HCT116 (cell line): ENCODE results near the gene MBP. TPM values are rescaled to one million over a fixed set of nuclear protein-coding genes. Genes with fewer than 3 reads are reported as not detected.

Source experiments
- ATAC-seq: fragments of 200-7000 bp; cut with Tn5 transposase; 2 replicates; pipeline ENCODE4 v1.9.1; 2020; ENCODE audit warnings: mild to moderate bottlenecking, moderate library complexity
- BruUV-seq: library from RNA; stranded (reverse); fragments of 400-500 nt; replicated peaks from 2 replicates; lab custom pipeline; 2021; lab: Mats Ljungman, UMichigan
- CTCF ChIA-PET: fragments of 300-600 bp; sonication (Branson Sonifier 250); formaldehyde crosslinking; loops from one replicate; lab custom pipeline; 2021; ENCODE audit warnings: antibody characterized with exemption; lab: Charles Lee
- POLR2A ChIA-PET: fragments of 300-600, 350-600 bp; sonication (Branson Sonifier 250); formaldehyde crosslinking; loops from one replicate; lab custom pipeline; 2021; ENCODE audit warnings: antibody characterized with exemption; lab: Charles Lee
- RAD21 ChIA-PET, 2 experiments: fragments of 300-600 bp; sonication (Branson Sonifier 250); formaldehyde crosslinking; loops; one replicate each; lab custom pipeline; 2023; ENCODE audit warnings: low total read pairs in 2 of 2; ENCODE audit not compliant: uncharacterized antibody in 2 of 2, unreplicated experiment in 2 of 2, low non-redundant PET in 1 of 2; lab: Charles Lee
- DNase-seq: peaks from one replicate; pipeline ENCODE4 v3.0.0-alpha.2; 2010; ENCODE audit warnings: low read depth, low spot score
- H2AFZ ChIP-seq: fragments of 200-600 bp; shearing (Covaris generic), sonication (generic); 2 replicates; pipeline ENCODE4 v1.6.1; 2017; ENCODE audit warnings: low read depth, mixed run types, mixed read lengths, antibody characterized with exemption, low read length; ENCODE audit not compliant: poor library complexity, severe bottlenecking
- H3K27ac ChIP-seq: 2 replicates; pipeline ENCODE4 v1.5.1; 2012; ENCODE audit warnings: low read depth, low read length
- H3K27me3 ChIP-seq: fragments of 200-600 bp; sonication (generic); 2 replicates; pipeline ENCODE4 v1.6.1; 2016; ENCODE audit warnings: mixed run types, low read length, mixed read lengths; ENCODE audit not compliant: insufficient read depth
- H3K36me3 ChIP-seq, 2 experiments: fragments of 200-500 bp in 1 of 2; fragments of 200-600 bp in 1 of 2; sonication (Bioruptor generic) in 1 of 2; sonication (generic) in 1 of 2; 2 replicates each; pipeline versions ENCODE4 v1.5.1 to v1.6.1; 2014 to 2016; ENCODE audit warnings: low read length in 2 of 2, inconsistent platforms in 1 of 2, mixed read lengths in 1 of 2, mixed run types in 1 of 2; ENCODE audit not compliant: insufficient read depth in 2 of 2, control insufficient read depth in 1 of 2
- H3K4me1 ChIP-seq, 2 experiments: fragments of 200-600 bp in 1 of 2; sonication (generic) in 1 of 2; 2 replicates each; pipeline versions ENCODE4 v1.5.1 to v1.6.1; 2012 to 2017; ENCODE audit warnings: low read length in 2 of 2, inconsistent platforms in 1 of 2, mild to moderate bottlenecking in 1 of 2, mixed read lengths in 1 of 2, mixed run types in 1 of 2, moderate library complexity in 1 of 2; ENCODE audit not compliant: insufficient read depth in 2 of 2, control insufficient read depth in 1 of 2
- H3K4me2 ChIP-seq: fragments of 200-600 bp; sonication (generic); 2 replicates; pipeline ENCODE4 v1.6.1; 2017; ENCODE audit warnings: mixed run types, low read length, mixed read lengths
- H3K4me3 ChIP-seq, 2 experiments: fragments of 200-600 bp in 1 of 2; sonication (generic) in 1 of 2; replicated peaks in 1 of 2; 2 replicates each; pipeline ENCODE4 v1.5.1; 2011 to 2016; ENCODE audit warnings: low read length in 2 of 2, control low read depth in 1 of 2, low read depth in 1 of 2, mild to moderate bottlenecking in 1 of 2, mixed read lengths in 1 of 2, mixed run types in 1 of 2
- H3K79me2 ChIP-seq: fragments of 200-600 bp; sonication (generic); 2 replicates; pipeline ENCODE4 v1.6.1; 2017; ENCODE audit warnings: mild to moderate bottlenecking, mixed run types, low read length, moderate library complexity, mixed read lengths; ENCODE audit not compliant: insufficient read depth
- H3K9ac ChIP-seq: fragments of 200-600 bp; sonication (generic); 2 replicates; pipeline ENCODE4 v1.6.1; 2016; ENCODE audit warnings: low read length, mixed read lengths
- H3K9me2 ChIP-seq: fragments of 200-600 bp; sonication (generic), shearing (Covaris generic); 2 replicates; pipeline ENCODE4 v1.6.1; 2017; ENCODE audit warnings: mixed run types, mild to moderate bottlenecking, moderate library complexity; ENCODE audit not compliant: insufficient read depth
- H3K9me3 ChIP-seq, 2 experiments: fragments of 200-500 bp in 1 of 2; fragments of 200-600 bp in 1 of 2; sonication (Bioruptor generic) in 1 of 2; sonication (generic) in 1 of 2; 2 replicates each; pipeline ENCODE4 v1.6.1; 2014 to 2017; ENCODE audit warnings: low read length in 2 of 2, mixed read lengths in 2 of 2, inconsistent platforms in 1 of 2, low read depth in 1 of 2, mild to moderate bottlenecking in 1 of 2, mixed run types in 1 of 2, moderate library complexity in 1 of 2; ENCODE audit not compliant: control insufficient read depth in 1 of 2, insufficient read depth in 1 of 2
- H4K20me1 ChIP-seq: fragments of 200-600 bp; sonication (generic), shearing (Covaris generic); 2 replicates; pipeline ENCODE4 v1.6.1; 2017; ENCODE audit warnings: mixed run types, mild to moderate bottlenecking, moderate library complexity; ENCODE audit not compliant: insufficient read depth
- ATF3 ChIP-seq: IDR thresholded peaks from 2 replicates; pipeline ENCODE4 v1.6.1; 2012
- CEBPB ChIP-seq: IDR thresholded peaks from 2 replicates; pipeline ENCODE4 v1.6.1; 2012; ENCODE audit warnings: low read depth
- ELF1 ChIP-seq: IDR thresholded peaks from 2 replicates; pipeline ENCODE4 v1.6.1; 2012; ENCODE audit warnings: low read depth, borderline replicate concordance
- EZH2 ChIP-seq: fragments of 200-600 bp; sonication (generic); IDR thresholded peaks from 2 replicates; pipeline ENCODE4 v1.6.1; 2017; ENCODE audit warnings: antibody characterized with exemption, mixed run types
- EZH2phosphoT487 ChIP-seq: fragments of 200-600 bp; IDR thresholded peaks from 2 replicates; pipeline ENCODE4 v1.6.1; 2018; ENCODE audit warnings: antibody characterized with exemption, borderline replicate concordance
- FOSL1 ChIP-seq: IDR thresholded peaks from 2 replicates; pipeline ENCODE4 v1.6.1; 2012; ENCODE audit warnings: low read depth
- JUND ChIP-seq: IDR thresholded peaks from 2 replicates; pipeline ENCODE4 v1.6.1; 2012
- POLR2A ChIP-seq: IDR thresholded peaks from 2 replicates; pipeline ENCODE4 v1.7.0; 2011; ENCODE audit warnings: borderline replicate concordance; ENCODE audit not compliant: insufficient read depth, insufficient read length; ENCODE audit errors: extremely low read depth
- POLR2AphosphoS5 ChIP-seq: IDR thresholded peaks from 2 replicates; pipeline ENCODE4 v1.6.1; 2011; ENCODE audit warnings: mild to moderate bottlenecking, low read depth, low read length, moderate library complexity
- RAD21 ChIP-seq: IDR thresholded peaks from 2 replicates; pipeline ENCODE4 v1.6.1; 2012; ENCODE audit warnings: low read depth, mild to moderate bottlenecking
- REST ChIP-seq: IDR thresholded peaks from 2 replicates; pipeline ENCODE4 v1.6.1; 2012; ENCODE audit warnings: low read depth
- SIN3A ChIP-seq: IDR thresholded peaks from 2 replicates; pipeline ENCODE4 v1.6.1; 2012; ENCODE audit warnings: low read depth
- SP1 ChIP-seq: IDR thresholded peaks from 2 replicates; pipeline ENCODE4 v1.6.1; 2012; ENCODE audit warnings: low read depth
- SRF ChIP-seq: IDR thresholded peaks from 2 replicates; pipeline ENCODE4 v1.6.1; 2012; ENCODE audit warnings: low read depth
- TCF7L2 ChIP-seq: IDR thresholded peaks from 2 replicates; pipeline ENCODE4 v1.7.0; 2011; ENCODE audit warnings: borderline replicate concordance, inconsistent platforms; ENCODE audit not compliant: insufficient read depth, insufficient read length; ENCODE audit errors: extremely low read depth
- YY1 ChIP-seq: IDR thresholded peaks from 2 replicates; pipeline ENCODE4 v1.6.1; 2011; ENCODE audit warnings: low read length, low read depth, moderate library complexity, mild to moderate bottlenecking; ENCODE audit not compliant: insufficient replicate concordance; ENCODE audit errors: extremely low read depth
- ZFX ChIP-seq: fragments of 450-650 bp; IDR thresholded peaks from 2 replicates; pipeline ENCODE4 v1.6.1; 2017
- intact Hi-C: fragments of 100-400 bp; cut with micrococcal nuclease; formaldehyde crosslinking; loops from 2 replicates; pipeline ENCODE4 v1.10.0; 2022
- total RNA-seq: library from RNA; stranded (reverse); gene quantifications from one replicate; pipeline ENCODE4 v1.2.1, GENCODE V29; 2021; ENCODE audit not compliant: unreplicated experiment
- TF ChIP-seq, protein P1 (sequence below), 3 experiments: fragments of 200-600 bp in 1 of 3; sonication (generic) in 1 of 3; IDR thresholded peaks in 2 of 3; conservative IDR thresholded peaks in 1 of 3; 2 replicates each; pipeline ENCODE4 v1.5.1; 2012 to 2017; ENCODE audit warnings: low read depth in 2 of 3, low read length in 2 of 3, antibody characterized with exemption in 1 of 3, borderline replicate concordance in 1 of 3, control low read depth in 1 of 3, mild to moderate bottlenecking in 1 of 3, mixed read lengths in 1 of 3, mixed run types in 1 of 3, moderate library complexity in 1 of 3; ENCODE audit not compliant: insufficient read depth in 1 of 3
- TF ChIP-seq, protein P2 (sequence below): IDR thresholded peaks from 2 replicates; pipeline ENCODE4 v1.6.1; 2011; ENCODE audit warnings: mild to moderate bottlenecking, low read length, moderate library complexity; ENCODE audit not compliant: insufficient replicate concordance; ENCODE audit errors: extremely low read depth

Gene MBP
- total RNA-seq, 1 experiment from 2014 or later, result 34.9 TPM

DNA sequence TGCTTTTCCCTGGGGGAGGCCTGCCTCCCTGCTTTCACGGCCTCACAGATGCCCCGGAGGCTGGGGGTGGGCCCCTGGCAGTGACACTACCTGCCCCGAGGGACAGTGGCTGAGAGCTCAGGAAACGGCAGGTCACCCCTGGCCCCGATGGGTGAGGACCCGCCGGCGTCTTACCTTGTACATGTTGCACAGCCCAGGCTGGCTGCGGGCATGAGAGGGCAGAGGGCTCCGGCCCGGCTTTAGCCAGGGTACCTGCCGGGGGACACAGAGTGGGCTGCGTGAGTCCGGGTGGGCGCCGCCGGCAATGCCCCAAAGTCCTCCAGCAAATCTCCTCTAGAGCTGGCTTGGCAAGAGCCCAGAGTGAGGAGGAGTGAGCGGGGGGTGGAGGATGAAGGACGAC lies 122.9 kb downstream of the MBP start (continued):
- TF ChIP-seq, protein P1, sequence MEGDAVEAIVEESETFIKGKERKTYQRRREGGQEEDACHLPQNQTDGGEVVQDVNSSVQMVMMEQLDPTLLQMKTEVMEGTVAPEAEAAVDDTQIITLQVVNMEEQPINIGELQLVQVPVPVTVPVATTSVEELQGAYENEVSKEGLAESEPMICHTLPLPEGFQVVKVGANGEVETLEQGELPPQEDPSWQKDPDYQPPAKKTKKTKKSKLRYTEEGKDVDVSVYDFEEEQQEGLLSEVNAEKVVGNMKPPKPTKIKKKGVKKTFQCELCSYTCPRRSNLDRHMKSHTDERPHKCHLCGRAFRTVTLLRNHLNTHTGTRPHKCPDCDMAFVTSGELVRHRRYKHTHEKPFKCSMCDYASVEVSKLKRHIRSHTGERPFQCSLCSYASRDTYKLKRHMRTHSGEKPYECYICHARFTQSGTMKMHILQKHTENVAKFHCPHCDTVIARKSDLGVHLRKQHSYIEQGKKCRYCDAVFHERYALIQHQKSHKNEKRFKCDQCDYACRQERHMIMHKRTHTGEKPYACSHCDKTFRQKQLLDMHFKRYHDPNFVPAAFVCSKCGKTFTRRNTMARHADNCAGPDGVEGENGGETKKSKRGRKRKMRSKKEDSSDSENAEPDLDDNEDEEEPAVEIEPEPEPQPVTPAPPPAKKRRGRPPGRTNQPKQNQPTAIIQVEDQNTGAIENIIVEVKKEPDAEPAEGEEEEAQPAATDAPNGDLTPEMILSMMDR (IDR thresholded peaks at IDR 0.05 in 2 of 3, conservative IDR thresholded peaks at IDR 0.05 in 1 of 3; ENCODE audit: borderline replicate concordance in 1 of 3, insufficient read depth in 1 of 3, low read depth in 2 of 3, low read length in 2 of 3), result no peak
- TF ChIP-seq CEBPB (no peak), ZFX (no peak), SIN3A (no peak), REST (no peak), EZH2phosphoT487 (no peak)

DNA sequence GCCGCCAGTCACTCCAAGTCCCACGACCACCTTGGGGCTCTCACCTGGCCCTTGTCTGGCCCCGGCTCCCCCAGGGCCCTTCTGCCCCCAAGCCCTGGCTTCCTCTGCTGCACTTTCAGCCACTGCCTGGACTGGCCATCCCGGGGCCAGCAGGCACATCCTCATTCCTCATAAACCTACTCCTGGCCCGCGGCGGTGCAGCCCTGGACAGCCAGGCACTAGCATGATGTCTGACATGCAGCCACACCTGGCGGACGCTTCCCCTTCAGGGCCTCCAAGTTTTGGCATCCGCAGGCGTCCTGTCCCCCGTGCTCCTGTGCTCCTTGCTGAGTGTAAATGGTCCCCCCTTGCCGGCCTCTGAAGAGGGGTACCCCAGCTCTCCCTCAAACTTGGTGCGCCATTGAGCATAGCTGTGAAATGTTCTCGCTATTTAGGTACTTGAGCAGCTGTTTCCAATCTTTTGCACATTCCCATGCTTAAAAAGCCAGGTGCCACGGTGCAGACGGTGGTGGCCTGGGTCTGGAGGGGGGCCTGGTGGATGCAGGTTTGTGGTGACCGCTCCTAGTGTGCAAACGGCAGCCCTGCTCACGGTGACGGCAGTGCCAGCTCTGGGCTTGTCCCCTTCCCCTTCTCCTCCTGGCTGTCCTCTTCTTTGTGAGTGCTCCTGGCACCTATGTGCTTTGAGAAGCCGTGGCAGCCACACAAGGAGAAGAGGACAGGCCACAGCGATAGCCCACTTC lies 123.8 kb downstream of the MBP start:
- BruUV-seq, result no TSS peak
- POLR2A ChIA-PET, result no interaction called here
- TF ChIP-seq ATF3, result no peak
- TF ChIP-seq SRF, result no peak
- TF ChIP-seq YY1, result no peak
- TF ChIP-seq ELF1, result no peak
- TF ChIP-seq, protein P2, sequence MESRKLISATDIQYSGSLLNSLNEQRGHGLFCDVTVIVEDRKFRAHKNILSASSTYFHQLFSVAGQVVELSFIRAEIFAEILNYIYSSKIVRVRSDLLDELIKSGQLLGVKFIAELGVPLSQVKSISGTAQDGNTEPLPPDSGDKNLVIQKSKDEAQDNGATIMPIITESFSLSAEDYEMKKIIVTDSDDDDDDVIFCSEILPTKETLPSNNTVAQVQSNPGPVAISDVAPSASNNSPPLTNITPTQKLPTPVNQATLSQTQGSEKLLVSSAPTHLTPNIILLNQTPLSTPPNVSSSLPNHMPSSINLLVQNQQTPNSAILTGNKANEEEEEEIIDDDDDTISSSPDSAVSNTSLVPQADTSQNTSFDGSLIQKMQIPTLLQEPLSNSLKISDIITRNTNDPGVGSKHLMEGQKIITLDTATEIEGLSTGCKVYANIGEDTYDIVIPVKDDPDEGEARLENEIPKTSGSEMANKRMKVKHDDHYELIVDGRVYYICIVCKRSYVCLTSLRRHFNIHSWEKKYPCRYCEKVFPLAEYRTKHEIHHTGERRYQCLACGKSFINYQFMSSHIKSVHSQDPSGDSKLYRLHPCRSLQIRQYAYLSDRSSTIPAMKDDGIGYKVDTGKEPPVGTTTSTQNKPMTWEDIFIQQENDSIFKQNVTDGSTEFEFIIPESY, result no peak
- TF ChIP-seq EZH2, result no peak
- TF ChIP-seq SP1, result no peak
- no peak for TF ChIP-seq RAD21
- TF ChIP-seq TCF7L2, result no peak
- TF ChIP-seq JUND, result no peak
- no peak for TF ChIP-seq FOSL1
- no peak for TF ChIP-seq POLR2A
- TF ChIP-seq POLR2AphosphoS5, result no peak

More for the DNA sequence above, 123.8 kb downstream of the MBP start:
- Histone ChIP-seq H3K9me3 (no peaks in the 10 kb centered on the region), H3K9me2 (no peaks in the 10 kb centered on the region), H2AFZ (no peak overlapping the region), H4K20me1 (no peaks in the 10 kb centered on the region), H3K9ac (no peak overlapping the region), H3K4me3 (no peak overlapping the region), H3K36me3 (no peaks in the 10 kb centered on the region), H3K4me1 (no peaks in the 10 kb centered on the region), H3K4me2 (no peak overlapping the region), H3K79me2 (no peaks in the 10 kb centered on the region), H3K27ac (no peak overlapping the region), H3K27me3 (no peaks in the 10 kb centered on the region)
- CTCF ChIA-PET, result no interaction called here
- no peak for ATAC-seq
- DNase-seq, result no peak
- RAD21 ChIA-PET, result no interaction called here
- intact Hi-C loops, result loop anchor here (10.0 kb wide), 3 partner anchors 46 to 1976 kb away; partner anchors contain the start of gene MBP
